A204.1 (cell line): ENCODE results near the gene SPATA20.

Experiments used
- FAIRE-seq: peaks from 2 replicates; lab custom pipeline; 2012; peaks lifted over from hg19 to GRCh38; lab: Jason Lieb, UNC

SPATA20 gene

GRCh38 chr17:50547035-50547735, at the start of gene SPATA20:
Gene SPATA20 (plus strand): TSS chr17:50547174. CDS start chr17:50547209, 35 bp downstream.
- FAIRE-seq = no peak

- no peak for FAIRE-seq
Measured at GRCh38 chr17:50498021-50498874, 48.7 kb upstream of the SPATA20 start.

- FAIRE-seq = no peak
Measured at GRCh38 chr17:50499270-50499669, 47.7 kb upstream of the SPATA20 start.

- no peak for FAIRE-seq
Measured at GRCh38 chr17:50499721-50500120, 47.3 kb upstream of the SPATA20 start.

- FAIRE-seq = peak; percentile 87
Measured at GRCh38 chr17:50501054-50501453, 45.9 kb upstream of the SPATA20 start.

GRCh38 chr17:50502301-50502990, 44.5 kb upstream of the SPATA20 start:
- no peak for FAIRE-seq

- FAIRE-seq = no peak
Measured at GRCh38 chr17:50505591-50506130, 41.3 kb upstream of the SPATA20 start.

GRCh38 chr17:50506298-50506697, 40.7 kb upstream of the SPATA20 start:
- FAIRE-seq = no peak

- no peak for FAIRE-seq
Measured at GRCh38 chr17:50507871-50508572, 39.0 kb upstream of the SPATA20 start, which contains the start of gene MYCBPAP. Gene MYCBPAP (plus strand): TSS chr17:50508439. CDS start chr17:50508675, 236 bp downstream.

GRCh38 chr17:50508573-50509460, 38.2 kb upstream of the SPATA20 start:
- FAIRE-seq = no peak

- FAIRE-seq = no peak
Measured at GRCh38 chr17:50511058-50511457, 35.9 kb upstream of the SPATA20 start.

GRCh38 chr17:50513495-50513894, 33.5 kb upstream of the SPATA20 start:
- no peak for FAIRE-seq

GRCh38 chr17:50514388-50514787, 32.6 kb upstream of the SPATA20 start:
- FAIRE-seq = no peak

- no peak for FAIRE-seq
Measured at GRCh38 chr17:50514936-50515702, 31.9 kb upstream of the SPATA20 start.

GRCh38 chr17:50517011-50517410, 30.0 kb upstream of the SPATA20 start:
- FAIRE-seq = no peak

GRCh38 chr17:50517504-50518383, 29.2 kb upstream of the SPATA20 start:
- FAIRE-seq = no peak

GRCh38 chr17:50518384-50519023, 28.5 kb upstream of the SPATA20 start:
- no peak for FAIRE-seq

- FAIRE-seq = no peak
Measured at GRCh38 chr17:50519141-50519834, 27.7 kb upstream of the SPATA20 start.
